ENCODE data around the gene TAS2R30.

- TF ChIP-seq, protein P1, sequence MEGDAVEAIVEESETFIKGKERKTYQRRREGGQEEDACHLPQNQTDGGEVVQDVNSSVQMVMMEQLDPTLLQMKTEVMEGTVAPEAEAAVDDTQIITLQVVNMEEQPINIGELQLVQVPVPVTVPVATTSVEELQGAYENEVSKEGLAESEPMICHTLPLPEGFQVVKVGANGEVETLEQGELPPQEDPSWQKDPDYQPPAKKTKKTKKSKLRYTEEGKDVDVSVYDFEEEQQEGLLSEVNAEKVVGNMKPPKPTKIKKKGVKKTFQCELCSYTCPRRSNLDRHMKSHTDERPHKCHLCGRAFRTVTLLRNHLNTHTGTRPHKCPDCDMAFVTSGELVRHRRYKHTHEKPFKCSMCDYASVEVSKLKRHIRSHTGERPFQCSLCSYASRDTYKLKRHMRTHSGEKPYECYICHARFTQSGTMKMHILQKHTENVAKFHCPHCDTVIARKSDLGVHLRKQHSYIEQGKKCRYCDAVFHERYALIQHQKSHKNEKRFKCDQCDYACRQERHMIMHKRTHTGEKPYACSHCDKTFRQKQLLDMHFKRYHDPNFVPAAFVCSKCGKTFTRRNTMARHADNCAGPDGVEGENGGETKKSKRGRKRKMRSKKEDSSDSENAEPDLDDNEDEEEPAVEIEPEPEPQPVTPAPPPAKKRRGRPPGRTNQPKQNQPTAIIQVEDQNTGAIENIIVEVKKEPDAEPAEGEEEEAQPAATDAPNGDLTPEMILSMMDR (IDR thresholded peaks at IDR 0.05): no peak
- no peak for TF ChIP-seq POLR2A (IDR thresholded peaks at IDR 0.05; ENCODE audit: low read depth)
- TF ChIP-seq EP300 (IDR thresholded peaks at IDR 0.05): no peak
- no peak for TF ChIP-seq POLR2AphosphoS5 (IDR thresholded peaks at IDR 0.05)
These were observed 4.1 kb downstream of the TAS2R30 start for GRCh38 chr12:11130382-11130781.

Data from esophagus muscularis mucosa (tissue), 4 donors.